SK-N-SH (cell line): Measurements from ENCODE around the gene SDF4. TPM values are rescaled to one million over a fixed set of nuclear protein-coding genes. Genes with fewer than 3 reads are reported as not detected.

Source experiments
- CTCF ChIA-PET: fragments of 300-600, 350-600 bp; formaldehyde crosslinking; extraction: SDS; loops from one replicate; lab custom pipeline; 2021; lab: Yijun Ruan, JAX
- POLR2A ChIA-PET: fragments of 350-600 bp; sonication (Branson Sonifier 250); formaldehyde crosslinking; extraction: SDS; loops from one replicate; lab custom pipeline; 2020; ENCODE audit warnings: antibody characterized with exemption, inconsistent platforms; lab: Yijun Ruan, JAX
- DNase-seq: peaks from one replicate; pipeline ENCODE4 v3.0.0; 2012
- H2AFZ ChIP-seq: fragments of 200-600 bp; sonication (generic); 2 replicates; pipeline ENCODE4 v1.8.1; 2016; ENCODE audit warnings: antibody characterized with exemption, mild to moderate bottlenecking, low read depth
- H3F3A ChIP-seq: fragments of 200-600 bp; sonication (generic); replicated peaks from 2 replicates; pipeline ENCODE3; 2016; ENCODE audit warnings: antibody characterized with exemption, mild to moderate bottlenecking; ENCODE audit not compliant: insufficient read depth
- H3K27ac ChIP-seq, 2 experiments: fragments of 200-500 bp in 1 of 2; fragments of 200-600 bp in 1 of 2; sonication (Bioruptor generic) in 1 of 2; sonication (generic), shearing (Covaris generic) in 1 of 2; 2 replicates each; pipeline versions ENCODE4 v1.5.1 to v1.6.1; 2014 to 2016; ENCODE audit warnings: low read depth in 2 of 2, inconsistent platforms in 1 of 2, low read length in 1 of 2, mild to moderate bottlenecking in 1 of 2, mixed read lengths in 1 of 2
- H3K27me3 ChIP-seq: fragments of 200-600 bp; sonication (generic), shearing (Covaris generic); 2 replicates; pipeline ENCODE4 v1.6.1; 2016; ENCODE audit warnings: mixed run types; ENCODE audit not compliant: insufficient read depth
- H3K36me3 ChIP-seq, 2 experiments: fragments of 200-500 bp in 1 of 2; fragments of 200-600 bp in 1 of 2; sonication (Bioruptor generic) in 1 of 2; sonication (generic) in 1 of 2; replicated peaks in 1 of 2; 2 replicates each; pipeline versions ENCODE3 to v1.5.1; 2014 to 2016; ENCODE audit warnings: low read length in 1 of 2, mild to moderate bottlenecking in 1 of 2; ENCODE audit not compliant: insufficient read depth in 2 of 2, control insufficient read depth in 1 of 2
- H3K4me1 ChIP-seq, 2 experiments: fragments of 200-500 bp in 1 of 2; fragments of 200-600 bp in 1 of 2; sonication (Bioruptor generic) in 1 of 2; sonication (generic), shearing (Covaris generic) in 1 of 2; 2 replicates each; pipeline versions ENCODE4 v1.5.1 to v1.6.1; 2014 to 2016; ENCODE audit warnings: low read depth in 1 of 2, low read length in 1 of 2, mixed run types in 1 of 2; ENCODE audit not compliant: insufficient read depth in 2 of 2, control insufficient read depth in 1 of 2
- H3K4me2 ChIP-seq: fragments of 200-600 bp; sonication (generic), shearing (Covaris generic); 2 replicates; pipeline ENCODE4 v1.6.1; 2017; ENCODE audit warnings: mixed run types
- H3K4me3 ChIP-seq, 2 experiments: fragments of 200-500 bp in 1 of 2; fragments of 200-600 bp in 1 of 2; sonication (Bioruptor generic) in 1 of 2; sonication (generic), shearing (Covaris generic) in 1 of 2; 2 replicates each; pipeline versions ENCODE4 v1.5.1 to v1.8.1; 2014 to 2016; ENCODE audit warnings: low read depth in 2 of 2, inconsistent platforms in 1 of 2, low read length in 1 of 2, mild to moderate bottlenecking in 1 of 2, mixed read lengths in 1 of 2, moderate library complexity in 1 of 2
- H3K79me2 ChIP-seq: fragments of 200-600 bp; sonication (generic); 2 replicates; pipeline ENCODE4 v1.8.1; 2017; ENCODE audit warnings: mild to moderate bottlenecking; ENCODE audit not compliant: insufficient read depth
- H3K9ac ChIP-seq: fragments of 200-600 bp; sonication (generic); 2 replicates; pipeline ENCODE4 v1.6.1; 2017; ENCODE audit warnings: mixed run types
- H3K9me2 ChIP-seq: fragments of 200-600 bp; sonication (generic); 2 replicates; pipeline ENCODE4 v1.6.1; 2017; ENCODE audit warnings: mixed run types
- H3K9me3 ChIP-seq: fragments of 200-600 bp; sonication (generic); 2 replicates; pipeline ENCODE4 v1.6.1; 2017; ENCODE audit warnings: mixed run types, mild to moderate bottlenecking, moderate library complexity
- H4K20me1 ChIP-seq: fragments of 200-600 bp; sonication (generic); 2 replicates; pipeline ENCODE4 v1.6.1; 2017; ENCODE audit warnings: mild to moderate bottlenecking, mixed run types; ENCODE audit not compliant: insufficient read depth
- CHD2 ChIP-seq: fragments of 150-350 bp; IDR thresholded peaks from 2 replicates; pipeline ENCODE4 v1.6.1; 2018; ENCODE audit warnings: low read length; ENCODE audit not compliant: partially characterized antibody
- EP300 ChIP-seq, 2 experiments: IDR thresholded peaks; 2 replicates each; pipeline versions ENCODE4 v1.4.0 to v1.6.1; 2012; ENCODE audit warnings: borderline replicate concordance in 1 of 2, low read depth in 1 of 2, low read length in 1 of 2
- EZH2phosphoT487 ChIP-seq: fragments of 200-600 bp; sonication (generic); IDR thresholded peaks from 2 replicates; pipeline ENCODE4 v1.6.1; 2017; ENCODE audit warnings: low read depth, mixed run types, mild to moderate bottlenecking, antibody characterized with exemption, moderate library complexity, borderline replicate concordance
- FOSL2 ChIP-seq: IDR thresholded peaks from 2 replicates; pipeline ENCODE4 v1.4.0; 2012; ENCODE audit warnings: low read depth, mild to moderate bottlenecking, moderate library complexity, borderline replicate concordance
- FOXJ3 ChIP-seq: sonication (generic); formaldehyde crosslinking; IDR thresholded peaks from 2 replicates; pipeline ENCODE4 v1.5.1; 2020; ENCODE audit warnings: mild to moderate bottlenecking, missing genetic modification reagents
- GATA2 ChIP-seq: sonication (generic); formaldehyde crosslinking; IDR thresholded peaks from 2 replicates; pipeline ENCODE4 v1.5.0; 2020; ENCODE audit warnings: mild to moderate bottlenecking, missing genetic modification reagents
- MXI1 ChIP-seq: IDR thresholded peaks from 2 replicates; pipeline ENCODE4 v1.6.1; 2012; ENCODE audit warnings: mild to moderate bottlenecking, low read depth, low read length, improper control_type of control experiment
- NFIC ChIP-seq: IDR thresholded peaks from 2 replicates; pipeline ENCODE4 v1.4.0; 2012; ENCODE audit warnings: borderline replicate concordance
- RAD21 ChIP-seq: IDR thresholded peaks from 2 replicates; pipeline ENCODE4 v1.6.1; 2012; ENCODE audit warnings: mild to moderate bottlenecking, low read length
- RFX5 ChIP-seq: IDR thresholded peaks from 2 replicates; pipeline ENCODE4 v1.6.1; 2012; ENCODE audit warnings: mild to moderate bottlenecking, improper control_type of control experiment, low read length
- RXRA ChIP-seq: IDR thresholded peaks from 2 replicates; pipeline ENCODE4 v1.4.0; 2012; ENCODE audit warnings: low read depth, mild to moderate bottlenecking, borderline replicate concordance
- SIN3A ChIP-seq: IDR thresholded peaks from 2 replicates; pipeline ENCODE4 v1.6.1; 2012; ENCODE audit warnings: low read depth, mild to moderate bottlenecking, low read length, moderate library complexity, borderline replicate concordance
- SMC3 ChIP-seq: IDR thresholded peaks from 2 replicates; pipeline ENCODE4 v1.6.1; 2012; ENCODE audit warnings: low read depth, low read length, improper control_type of control experiment
- TAF1 ChIP-seq: IDR thresholded peaks from 2 replicates; pipeline ENCODE4 v1.6.1; 2012; ENCODE audit warnings: low read depth, mild to moderate bottlenecking, low read length, moderate library complexity, borderline replicate concordance
- TEAD4 ChIP-seq: IDR thresholded peaks from 2 replicates; pipeline ENCODE4 v1.4.0; 2012; ENCODE audit warnings: mild to moderate bottlenecking, borderline replicate concordance; ENCODE audit not compliant: insufficient read depth
- YY1 ChIP-seq: IDR thresholded peaks from 2 replicates; pipeline ENCODE4 v1.4.0; 2012; ENCODE audit warnings: low read depth, mild to moderate bottlenecking
- WGBS: methylation state at CpG from one replicate; pipeline ENCODE4 v1.1.6; 2017; ENCODE audit warnings: low lambda C conversion rate; 5-methylcytosine and 5-hydroxymethylcytosine counted together
- polyA plus RNA-seq, 3 experiments: library from polyadenylated mRNA; depleted of rRNA; stranded (reverse); fragments of >200 nt; gene quantifications; 2 replicates each; pipeline ENCODE4 v1.2.3, GENCODE V29; 2012
- TF ChIP-seq, protein P1 (sequence below): IDR thresholded peaks from 2 replicates; pipeline ENCODE4 v1.4.0; 2012; ENCODE audit warnings: low read depth, borderline replicate concordance
- TF ChIP-seq, protein P2 (sequence below): fragments of 150-350 bp; IDR thresholded peaks from 2 replicates; pipeline ENCODE4 v1.6.1; 2016; ENCODE audit warnings: mild to moderate bottlenecking, low read depth, low read length
- TF ChIP-seq, protein P3 (sequence below): IDR thresholded peaks from 2 replicates; pipeline ENCODE4 v1.4.0; 2012; ENCODE audit warnings: low read depth

Gene SDF4
- polyA plus RNA-seq, 1 of the 3 experiments (the other 2 are of a cell fraction), result 265 TPM

DNA sequence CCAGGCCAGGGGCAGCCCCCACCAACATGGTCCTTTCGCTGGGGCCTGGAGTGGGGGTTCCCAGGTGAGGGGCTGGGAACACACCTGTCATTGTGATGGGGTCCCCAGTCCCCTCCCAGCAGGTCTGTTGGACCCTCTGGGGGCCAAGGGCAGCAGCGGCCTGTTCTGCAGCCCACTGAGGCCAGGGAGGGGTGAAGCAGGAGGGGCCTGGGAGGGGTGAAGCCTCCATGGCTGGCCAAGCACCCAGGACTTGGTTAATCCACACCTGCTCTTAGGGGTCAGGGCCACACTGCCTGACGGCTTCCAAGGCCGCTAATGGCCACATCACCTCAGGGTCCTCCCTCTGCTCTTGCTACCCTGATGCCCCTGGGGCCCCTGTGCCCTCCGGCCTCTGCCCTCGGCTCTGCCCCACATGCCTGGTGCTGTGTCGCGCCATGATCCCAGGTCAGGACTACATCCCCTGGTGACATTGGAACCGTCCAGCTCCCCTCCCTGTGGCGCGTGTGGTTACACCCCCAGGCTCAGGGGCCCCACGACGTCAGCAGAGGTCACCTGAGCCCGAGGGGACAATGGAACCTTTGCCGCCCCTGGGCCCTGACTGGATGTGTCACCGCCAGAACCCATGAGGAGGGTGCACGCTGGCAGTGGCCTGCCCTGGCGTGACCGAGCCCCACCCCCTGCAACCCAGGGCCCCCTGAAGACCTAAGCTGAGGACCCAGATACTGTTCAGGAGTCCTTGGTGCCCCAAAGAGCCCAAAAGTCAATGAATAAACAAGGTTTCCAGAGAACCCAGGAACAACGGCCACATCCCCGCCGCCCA is 32.5 kb downstream of the SDF4 start:
- no peaks in the 10 kb centered on the region for H4K20me1 ChIP-seq
- WGBS, result 69% methylated on average over 10 of the region's 22 CpGs
- TF ChIP-seq EP300 (IDR thresholded peaks at IDR 0.05; ENCODE audit: borderline replicate concordance in 1 of 2, low read depth in 1 of 2, low read length in 1 of 2) (no peak), YY1 (no peak), GATA2 (CRISPR knock-in tag) (no peak), TEAD4 (no peak), TAF1 (no peak), EZH2phosphoT487 (no peak), SMC3 (no peak), RAD21 (no peak), FOXJ3 (no peak), SIN3A (no peak), CHD2 (no peak), RFX5 (no peak), MXI1 (no peak), RXRA (no peak), FOSL2 (no peak), NFIC (no peak)
- TF ChIP-seq, protein P1, sequence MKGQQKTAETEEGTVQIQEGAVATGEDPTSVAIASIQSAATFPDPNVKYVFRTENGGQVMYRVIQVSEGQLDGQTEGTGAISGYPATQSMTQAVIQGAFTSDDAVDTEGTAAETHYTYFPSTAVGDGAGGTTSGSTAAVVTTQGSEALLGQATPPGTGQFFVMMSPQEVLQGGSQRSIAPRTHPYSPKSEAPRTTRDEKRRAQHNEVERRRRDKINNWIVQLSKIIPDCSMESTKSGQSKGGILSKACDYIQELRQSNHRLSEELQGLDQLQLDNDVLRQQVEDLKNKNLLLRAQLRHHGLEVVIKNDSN, result no peak
- TF ChIP-seq, protein P2, sequence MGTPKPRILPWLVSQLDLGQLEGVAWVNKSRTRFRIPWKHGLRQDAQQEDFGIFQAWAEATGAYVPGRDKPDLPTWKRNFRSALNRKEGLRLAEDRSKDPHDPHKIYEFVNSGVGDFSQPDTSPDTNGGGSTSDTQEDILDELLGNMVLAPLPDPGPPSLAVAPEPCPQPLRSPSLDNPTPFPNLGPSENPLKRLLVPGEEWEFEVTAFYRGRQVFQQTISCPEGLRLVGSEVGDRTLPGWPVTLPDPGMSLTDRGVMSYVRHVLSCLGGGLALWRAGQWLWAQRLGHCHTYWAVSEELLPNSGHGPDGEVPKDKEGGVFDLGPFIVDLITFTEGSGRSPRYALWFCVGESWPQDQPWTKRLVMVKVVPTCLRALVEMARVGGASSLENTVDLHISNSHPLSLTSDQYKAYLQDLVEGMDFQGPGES, result no peak
- TF ChIP-seq, protein P3, sequence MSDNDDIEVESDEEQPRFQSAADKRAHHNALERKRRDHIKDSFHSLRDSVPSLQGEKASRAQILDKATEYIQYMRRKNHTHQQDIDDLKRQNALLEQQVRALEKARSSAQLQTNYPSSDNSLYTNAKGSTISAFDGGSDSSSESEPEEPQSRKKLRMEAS, result no peak
- H3K9me3 ChIP-seq, result no peaks in the 10 kb centered on the region
- H3K36me3 ChIP-seq, result no peaks in the 10 kb centered on the region
- H3K4me2 ChIP-seq, result no peak overlapping the region
- H3K4me1 ChIP-seq, result peaks cover 0 to 3% of the 10 kb centered on the region in 2 experiments; a peak in 1 of 4 replicates
- POLR2A ChIA-PET, result no interaction called here
- no peak overlapping the region for H3K4me3 ChIP-seq
- no peaks in the 10 kb centered on the region for H3K27me3 ChIP-seq
- DNase-seq, result peak; percentile 39
- CTCF ChIA-PET, result interaction anchor here (1.0 to 2.2 kb wide), 2 partner anchors 77 to 92 kb away, joined by 3 to 5 read pairs; no protein-coding TSS in a partner anchor
- no peak overlapping the region for H2AFZ ChIP-seq
- no peak overlapping the region for H3K27ac ChIP-seq
- H3K9ac ChIP-seq, result no peak overlapping the region
- H3K79me2 ChIP-seq, result no peaks in the 10 kb centered on the region
- H3F3A ChIP-seq, result no peaks in the 10 kb centered on the region
- no peaks in the 10 kb centered on the region for H3K9me2 ChIP-seq
